Kidney capillary endothelial cell (primary cell): ENCODE data around the gene ZNF800.
"Not testable (repeated sequence)": the region's sequence is repeated elsewhere in the genome, so short reads cannot be mapped to it uniquely, and the experiment has no call there.

Source experiments
- DNase-seq: peaks from one replicate; pipeline ENCODE4 v3.0.0-alpha.2; 2018; ENCODE audit warnings: low spot score

Gene ZNF800, protein sequence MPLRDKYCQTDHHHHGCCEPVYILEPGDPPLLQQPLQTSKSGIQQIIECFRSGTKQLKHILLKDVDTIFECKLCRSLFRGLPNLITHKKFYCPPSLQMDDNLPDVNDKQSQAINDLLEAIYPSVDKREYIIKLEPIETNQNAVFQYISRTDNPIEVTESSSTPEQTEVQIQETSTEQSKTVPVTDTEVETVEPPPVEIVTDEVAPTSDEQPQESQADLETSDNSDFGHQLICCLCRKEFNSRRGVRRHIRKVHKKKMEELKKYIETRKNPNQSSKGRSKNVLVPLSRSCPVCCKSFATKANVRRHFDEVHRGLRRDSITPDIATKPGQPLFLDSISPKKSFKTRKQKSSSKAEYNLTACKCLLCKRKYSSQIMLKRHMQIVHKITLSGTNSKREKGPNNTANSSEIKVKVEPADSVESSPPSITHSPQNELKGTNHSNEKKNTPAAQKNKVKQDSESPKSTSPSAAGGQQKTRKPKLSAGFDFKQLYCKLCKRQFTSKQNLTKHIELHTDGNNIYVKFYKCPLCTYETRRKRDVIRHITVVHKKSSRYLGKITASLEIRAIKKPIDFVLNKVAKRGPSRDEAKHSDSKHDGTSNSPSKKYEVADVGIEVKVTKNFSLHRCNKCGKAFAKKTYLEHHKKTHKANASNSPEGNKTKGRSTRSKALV

DNA sequence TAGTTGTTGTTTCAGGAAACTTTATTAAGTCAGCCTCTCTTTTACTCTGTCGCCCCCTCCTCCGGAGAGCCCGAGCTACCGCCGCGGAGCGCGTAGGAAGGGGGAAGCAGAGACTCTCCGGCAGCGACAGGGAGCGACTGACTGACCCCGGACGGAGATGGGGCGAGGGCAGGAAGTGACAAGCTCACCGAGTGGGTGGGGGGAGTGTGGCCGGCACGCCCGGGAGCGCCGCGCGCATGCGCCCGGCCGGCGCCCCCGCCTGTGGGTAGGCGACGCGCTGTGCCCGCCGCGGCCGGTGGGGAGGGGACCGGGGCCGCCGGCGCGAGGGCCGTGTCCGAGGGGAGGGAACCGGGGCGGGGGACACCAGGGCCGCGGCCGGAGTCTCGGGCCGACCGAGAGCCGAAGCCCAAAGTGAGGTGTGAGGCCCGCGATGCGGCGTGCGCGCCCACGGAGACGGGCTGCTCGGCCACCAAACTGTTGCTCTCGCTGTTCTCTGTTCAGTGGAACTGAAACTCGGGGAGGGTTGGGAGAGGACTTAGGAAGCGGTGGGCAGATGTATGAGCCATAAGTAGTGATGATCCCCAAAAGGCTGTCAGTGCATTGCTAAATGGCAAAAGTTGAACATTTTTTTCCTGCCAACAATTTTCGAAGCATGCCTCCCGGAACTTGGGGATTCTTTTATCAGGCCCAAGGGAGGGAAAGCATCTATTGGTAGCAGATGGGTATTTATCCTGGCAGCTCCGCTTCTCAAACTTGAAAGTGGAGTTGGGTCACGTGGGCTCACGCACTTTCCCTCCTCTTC lies at the start of gene ZNF800:
Gene ZNF800, minus strand, starts transcription at position 143 of the 802 bp plus-strand sequence. CDS start 1,151 bp downstream, outside the sequence.
- peak; percentile 83 for DNase-seq

DNA sequence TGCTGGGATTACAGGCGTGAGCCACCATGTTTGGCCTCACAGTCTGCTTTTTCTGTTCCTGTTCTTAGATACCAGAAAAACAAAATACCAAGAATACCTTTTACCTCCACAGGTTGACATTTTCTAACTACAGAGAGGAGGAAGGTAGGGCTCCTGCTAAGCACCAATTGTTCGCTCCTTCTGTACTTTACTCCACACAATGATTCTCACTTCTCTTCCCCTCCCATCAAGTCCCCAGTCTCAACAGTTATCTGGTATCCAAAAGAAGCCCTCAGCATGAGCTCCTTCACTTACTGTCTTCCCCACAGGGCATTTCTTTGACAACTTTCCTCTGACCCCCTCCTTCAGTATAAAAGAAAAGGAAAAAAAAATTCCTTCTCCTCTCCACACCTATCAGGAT lies 47.7 kb upstream of the ZNF800 start:
- no peak for DNase-seq

DNA sequence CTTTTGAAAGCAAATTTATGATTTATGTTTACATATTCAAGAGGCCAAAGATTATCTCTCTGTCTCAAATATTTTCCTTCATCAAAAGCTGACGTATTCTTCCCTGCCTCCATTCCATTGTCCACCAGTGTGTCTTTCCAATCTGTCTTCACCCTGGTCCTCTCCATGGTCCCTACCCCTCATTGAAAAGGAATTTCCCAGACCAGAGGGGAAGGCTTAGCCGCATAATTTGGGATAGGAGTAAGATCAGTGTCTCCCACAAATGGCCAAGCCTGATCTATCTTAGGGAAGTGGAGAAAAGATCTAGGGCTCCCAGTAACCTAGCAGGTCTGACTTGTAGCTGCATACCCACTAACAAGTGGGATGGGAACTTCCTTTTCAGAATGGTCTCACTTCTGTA lies 46.3 kb upstream of the ZNF800 start:
- no peak for DNase-seq

DNA sequence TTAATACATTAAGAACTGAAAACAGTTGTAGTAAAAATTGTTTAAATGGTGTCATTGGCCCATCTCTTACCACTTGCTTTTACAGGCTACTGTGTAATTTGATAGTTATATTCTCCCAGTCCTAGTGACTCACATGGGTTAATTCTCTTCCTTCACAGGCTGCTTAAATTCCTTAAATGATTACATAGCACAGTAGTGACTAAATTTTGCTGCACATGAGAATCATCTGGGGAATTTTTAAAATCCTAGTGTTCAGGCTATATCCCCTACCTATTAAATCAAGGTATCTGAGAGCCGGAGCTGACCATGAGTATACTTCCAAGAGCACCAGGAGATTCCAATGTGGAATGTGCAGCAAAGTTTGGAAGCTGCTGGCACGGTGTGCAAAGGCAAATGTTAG lies 45.3 kb upstream of the ZNF800 start:
- DNase-seq: no peak

DNA sequence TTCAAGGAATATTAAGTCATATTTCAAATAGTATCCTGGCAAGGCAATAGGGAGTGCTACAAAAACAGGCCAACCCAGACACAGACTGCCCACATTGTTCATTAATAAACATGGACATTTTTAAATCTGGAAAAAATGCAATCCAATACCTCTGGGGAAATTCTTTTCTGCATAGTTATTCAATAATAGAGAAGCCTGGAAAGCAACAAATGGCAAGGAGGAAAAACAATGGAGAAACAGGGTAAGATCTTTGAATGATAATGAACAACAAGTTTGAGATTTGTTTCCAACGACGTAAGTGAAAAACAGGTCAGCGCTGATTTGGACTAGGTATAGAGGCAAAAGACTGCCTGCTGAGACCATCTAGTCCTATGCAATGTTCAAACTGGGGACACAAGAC lies 44.7 kb upstream of the ZNF800 start:
- DNase-seq: no peak

DNA sequence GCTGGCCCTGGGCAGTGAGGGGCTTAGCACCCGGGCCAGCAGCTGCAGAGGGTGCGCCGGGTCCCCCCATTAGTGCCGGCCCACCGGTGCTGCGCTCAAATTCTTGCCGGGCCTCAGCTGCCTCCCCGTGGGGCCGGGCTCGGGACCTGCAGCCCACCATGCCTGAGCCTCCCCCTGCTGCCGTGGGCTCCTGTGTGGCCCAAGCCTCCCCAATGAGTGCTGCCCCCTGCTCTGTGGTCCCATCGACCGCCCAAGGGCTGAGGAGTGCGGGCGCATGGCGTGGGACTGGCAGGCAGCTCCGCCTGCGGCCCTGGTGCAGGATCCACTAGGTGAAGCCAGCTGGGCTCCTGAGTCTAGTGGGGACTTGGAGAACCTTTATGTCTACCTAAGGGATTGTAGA lies 36.8 kb upstream of the ZNF800 start:
- not testable (repeated sequence) for DNase-seq

DNA sequence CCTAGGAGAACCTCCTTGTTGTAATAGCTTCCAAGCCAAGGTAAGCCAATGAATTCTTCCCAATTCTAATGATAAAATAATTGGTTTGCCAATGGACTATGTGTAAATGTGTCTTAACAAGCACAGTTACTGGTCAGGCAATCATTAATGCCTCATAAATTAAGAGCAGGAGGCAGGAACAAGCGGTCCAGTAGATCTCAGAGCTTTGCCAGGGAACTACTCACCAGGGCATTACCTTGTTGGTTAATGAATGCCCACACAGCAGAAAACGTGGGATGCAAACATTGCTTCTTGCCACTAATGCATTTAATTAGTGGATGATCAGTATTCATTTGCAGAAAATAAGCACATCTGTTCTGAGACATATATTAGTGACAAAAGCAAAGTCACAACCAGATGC lies 26.7 kb upstream of the ZNF800 start:
- DNase-seq: no peak

DNA sequence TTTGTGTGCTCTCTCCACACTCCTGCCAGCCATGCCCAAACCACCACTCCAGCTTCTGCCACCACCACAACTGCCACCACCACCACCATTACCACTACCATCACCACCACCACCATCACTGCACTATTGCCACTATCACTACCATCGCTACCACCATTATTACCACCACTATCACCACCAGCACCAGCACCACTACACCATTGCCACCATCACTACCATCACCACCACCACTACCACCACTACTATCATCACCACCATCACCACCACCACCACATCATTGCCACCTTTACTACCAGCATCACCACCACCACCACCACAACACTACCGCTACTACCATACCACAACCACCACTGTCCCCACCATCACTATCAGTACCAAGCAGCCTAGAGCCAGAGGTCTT lies 26.0 kb upstream of the ZNF800 start:
- no peak for DNase-seq

DNA sequence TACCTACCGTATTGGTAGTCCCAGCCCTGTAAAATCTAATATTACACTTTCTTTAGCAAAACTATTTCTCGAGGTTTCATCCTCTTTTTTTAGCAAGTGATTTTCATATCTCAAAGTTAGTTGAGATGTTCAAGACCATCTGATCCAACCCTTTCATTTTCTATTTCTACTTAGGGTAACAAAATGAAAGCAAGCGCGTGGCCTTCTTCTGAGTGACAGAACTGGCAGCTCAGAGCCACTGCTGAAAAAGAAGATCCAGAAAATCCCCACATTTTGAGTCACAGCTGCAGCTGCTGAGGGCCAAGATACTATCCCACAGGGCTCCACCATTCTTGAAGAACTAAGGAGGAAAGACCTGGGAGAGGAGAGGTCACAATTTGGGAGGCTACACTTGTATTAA lies 24.8 kb upstream of the ZNF800 start:
- no peak for DNase-seq

DNA sequence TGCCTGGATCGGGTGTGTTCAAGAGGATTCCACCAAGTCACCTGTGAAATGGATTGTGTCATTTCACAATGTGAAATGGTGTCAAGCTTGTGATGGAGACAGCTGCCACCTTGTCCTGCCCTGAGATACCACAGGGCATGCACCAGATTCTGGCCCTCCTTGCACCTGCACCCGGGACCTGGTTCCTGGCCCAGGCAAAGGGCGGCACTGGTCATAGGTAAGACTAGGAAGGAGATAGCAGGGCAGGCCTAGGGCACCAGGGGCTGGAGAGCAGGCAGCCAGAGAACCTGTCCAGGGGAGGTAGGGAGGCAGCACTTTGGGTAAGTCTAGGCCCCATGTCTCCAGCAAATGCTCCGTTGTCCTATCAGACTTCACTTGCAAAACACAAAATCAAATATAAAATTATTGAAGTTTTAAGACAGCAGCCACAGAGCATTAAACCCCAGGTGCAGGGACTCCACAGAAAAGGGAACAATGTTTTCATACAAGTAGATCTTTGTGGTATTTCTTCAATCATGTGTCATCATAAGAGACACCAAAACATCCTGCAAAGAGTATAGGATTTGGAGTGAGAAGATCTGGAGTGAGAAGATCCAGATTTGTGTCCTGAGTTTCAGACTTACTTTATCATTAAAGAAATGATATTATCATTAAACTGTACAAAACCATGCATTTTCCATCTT lies 22.7 kb upstream of the ZNF800 start:
- DNase-seq: no peak

DNA sequence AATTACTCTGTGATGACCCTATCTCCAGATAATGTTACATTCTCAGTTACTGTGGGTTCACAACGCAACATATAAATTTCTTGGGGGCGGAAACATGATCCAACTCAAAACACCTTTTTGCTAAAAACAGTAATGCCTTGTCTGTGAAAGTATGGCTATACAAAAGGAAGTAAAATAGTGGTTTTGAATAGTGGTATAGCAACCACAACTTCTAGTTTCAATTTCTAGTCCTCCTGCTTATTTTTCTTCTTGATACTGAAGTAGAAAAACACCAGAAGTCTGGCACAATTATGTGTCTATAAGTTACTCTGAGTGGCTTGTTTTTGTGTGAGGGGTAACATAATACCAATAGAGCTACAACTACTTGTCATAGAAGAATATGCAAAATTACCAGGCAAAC lies 21.5 kb upstream of the ZNF800 start:
- no peak for DNase-seq

DNA sequence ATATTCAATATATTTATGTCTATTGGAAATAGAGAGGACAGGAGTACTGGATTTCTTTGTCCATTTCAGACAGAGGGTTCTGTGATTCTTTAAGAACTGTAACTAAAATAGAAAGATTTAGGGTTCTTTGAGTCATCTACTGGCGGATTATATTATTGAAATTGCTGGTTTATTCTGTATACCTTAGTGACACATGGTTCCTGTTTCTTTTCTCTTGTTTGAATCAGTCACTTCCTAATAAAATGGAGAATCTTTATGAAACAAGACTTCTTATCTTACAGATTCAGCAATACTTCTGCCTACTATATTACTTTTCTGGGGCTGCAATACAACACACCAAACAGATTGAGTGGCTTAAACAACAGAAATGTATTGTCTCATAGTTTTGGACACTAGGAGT lies 20.8 kb upstream of the ZNF800 start:
- no peak for DNase-seq

DNA sequence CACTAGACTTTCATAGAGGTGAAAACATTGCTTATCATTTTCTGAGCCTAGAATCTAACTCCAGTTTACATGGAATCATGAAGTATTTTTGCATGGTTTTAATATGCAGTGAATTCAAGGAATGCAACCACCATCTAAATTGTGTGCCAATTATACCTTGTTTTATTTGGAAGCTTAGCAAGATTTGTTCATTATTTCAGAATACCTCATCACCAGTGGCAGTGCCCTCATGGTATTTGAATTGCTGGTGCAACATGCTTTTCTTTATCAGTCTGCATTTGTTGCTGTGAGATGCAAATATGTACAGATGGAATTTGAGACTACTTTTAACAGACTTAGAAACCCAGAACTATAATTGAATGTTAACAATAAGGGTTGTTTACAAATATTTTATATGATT lies 18.7 kb upstream of the ZNF800 start:
- no peak for DNase-seq

DNA sequence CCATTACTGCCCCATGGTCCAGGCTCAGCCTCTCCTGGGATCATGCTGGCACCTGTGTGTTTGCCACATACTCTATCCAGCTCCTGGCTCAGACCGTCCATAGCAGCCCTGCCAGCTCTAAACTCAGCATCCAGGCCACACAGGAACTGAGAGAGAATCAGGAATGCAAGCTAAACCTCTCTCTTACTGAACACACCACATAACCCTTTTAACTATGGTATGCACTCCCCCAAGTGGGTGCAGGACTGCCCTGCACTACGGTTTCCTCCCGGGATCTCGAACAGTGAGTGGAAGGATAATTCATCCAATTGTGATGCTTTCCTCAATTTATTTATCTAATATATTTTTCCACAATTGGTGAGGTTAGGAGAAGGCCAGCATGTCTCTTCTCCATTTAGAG lies 17.1 kb upstream of the ZNF800 start:
- no peak for DNase-seq

DNA sequence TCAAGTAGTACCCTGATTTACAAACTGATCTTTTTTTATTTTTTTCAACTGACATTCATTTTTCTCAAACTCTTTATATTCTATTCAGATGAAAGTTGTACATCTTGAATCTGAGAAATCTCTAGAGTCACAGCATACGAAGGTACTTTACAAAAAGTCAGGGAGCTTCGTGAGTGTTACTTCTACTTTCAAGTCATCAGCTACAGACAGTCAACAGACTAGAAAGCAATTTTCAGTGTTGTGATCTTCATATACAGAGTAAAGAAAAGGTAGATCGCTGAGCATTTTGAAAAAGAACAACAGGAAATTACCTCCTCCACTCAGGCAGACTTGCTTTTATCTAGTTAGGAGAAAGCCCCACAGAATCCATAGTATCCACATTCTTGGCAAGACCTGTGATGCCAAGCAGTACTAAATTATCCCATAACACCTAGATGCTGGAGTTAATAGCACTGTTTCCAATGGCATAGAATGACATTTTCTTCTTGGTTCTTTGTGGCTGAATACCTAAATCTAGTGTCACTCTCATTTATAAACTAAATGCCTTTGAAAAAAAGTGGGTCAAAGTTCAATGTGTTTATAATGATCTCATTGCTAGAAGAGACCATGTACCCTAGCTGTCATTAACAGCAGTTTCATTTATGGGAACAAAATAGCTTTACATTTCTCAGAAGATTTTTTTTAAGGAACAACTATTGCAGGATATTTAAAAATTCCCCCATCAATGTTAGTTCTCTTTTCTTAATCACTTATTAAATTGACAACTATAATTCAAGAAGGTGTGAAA lies 12.0 kb upstream of the ZNF800 start:
- no peak for DNase-seq

DNA sequence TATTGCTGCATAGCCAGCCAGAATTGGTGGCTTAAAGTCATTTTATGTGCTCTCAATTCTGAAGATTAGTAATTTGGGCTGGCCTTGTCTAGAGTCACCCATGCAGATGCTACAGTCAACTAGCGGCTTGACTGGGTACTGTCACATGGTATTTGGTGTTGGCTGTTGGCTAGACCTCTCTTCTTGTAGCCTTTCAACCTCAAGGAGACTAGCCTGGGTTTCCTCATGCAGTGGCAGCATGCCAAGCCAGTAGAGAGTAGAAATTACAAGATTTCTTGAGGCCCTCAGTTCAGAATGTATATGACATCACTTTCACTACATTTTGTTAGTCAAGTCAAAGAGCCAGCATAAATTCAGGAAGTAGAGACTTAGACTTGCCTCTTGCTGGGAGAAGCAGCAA lies 3.7 kb upstream of the ZNF800 start:
- DNase-seq: no peak

DNA sequence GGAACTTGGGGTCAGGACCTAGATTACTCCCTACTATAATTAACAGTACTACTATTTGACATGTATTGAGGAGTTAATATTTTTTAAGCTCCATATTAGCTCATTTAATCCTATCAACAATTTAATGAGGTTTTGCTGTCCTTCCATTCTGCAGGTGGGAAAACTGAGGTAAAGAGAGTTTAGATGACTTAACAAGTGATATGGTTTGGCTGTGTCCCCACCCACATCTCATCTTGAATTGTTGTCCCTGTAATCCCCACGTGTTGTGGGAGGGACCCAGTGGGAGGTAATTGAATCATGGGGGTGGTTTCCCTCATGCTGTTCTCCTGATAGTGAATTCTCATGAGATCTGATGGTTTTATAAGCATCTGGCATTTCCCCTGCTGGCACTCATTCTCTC lies 2.6 kb upstream of the ZNF800 start:
- not testable (repeated sequence) for DNase-seq

DNA sequence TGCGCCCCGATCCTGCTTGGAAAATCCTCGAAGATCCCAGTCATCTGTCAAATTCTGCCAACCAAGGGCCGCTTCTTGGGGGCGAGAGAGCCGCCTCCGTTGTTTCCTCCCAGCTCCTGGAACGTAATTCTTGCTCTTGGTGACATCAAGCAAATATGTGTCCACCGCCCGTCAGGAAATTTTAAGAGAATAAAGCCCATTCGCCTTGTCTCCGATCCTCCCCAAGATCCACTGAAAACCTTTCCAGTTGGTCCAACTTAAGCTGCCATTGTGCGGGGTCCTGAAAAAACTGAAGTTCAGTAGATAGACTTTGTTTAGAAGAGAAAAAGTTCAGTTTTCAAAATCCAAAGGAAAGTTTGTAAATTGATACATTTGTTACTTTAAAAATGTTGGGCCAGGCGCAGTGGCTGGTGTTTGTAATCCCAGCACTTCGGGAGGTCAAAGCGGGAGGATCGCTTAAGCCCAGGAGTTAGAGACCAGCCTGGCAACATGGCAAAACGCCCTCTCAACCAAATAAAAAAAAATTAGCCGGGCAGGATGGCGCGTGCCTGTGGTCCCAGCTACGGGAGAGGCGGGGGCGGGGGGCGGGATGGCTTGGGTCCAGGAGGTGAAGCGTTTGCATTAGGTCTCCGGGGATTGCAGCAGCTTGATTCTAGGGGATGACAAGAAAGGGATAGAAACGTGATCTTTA lies 1.0 kb upstream of the ZNF800 start:
- no peak for DNase-seq

DNA sequence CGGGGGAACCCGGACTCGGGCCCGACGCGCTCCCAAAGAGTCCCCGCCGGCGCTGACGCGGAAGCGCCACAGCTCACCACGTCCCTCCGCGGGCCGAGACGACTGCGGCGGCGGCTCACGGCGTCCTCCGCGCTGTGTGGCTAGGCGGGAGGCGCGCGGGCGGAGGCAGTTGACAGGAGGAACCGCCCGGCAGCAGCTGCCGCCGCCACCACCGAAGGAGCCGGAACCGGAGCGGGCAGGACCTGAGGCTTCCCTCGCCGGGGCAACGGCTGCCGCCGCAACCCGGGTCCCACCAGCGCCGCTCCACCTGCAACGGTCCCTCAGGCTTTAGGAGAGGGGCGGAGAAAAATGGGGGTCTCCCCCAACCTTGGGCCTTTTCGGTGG lies 334 bp downstream of the ZNF800 start:
- peak; percentile 47 for DNase-seq

DNA sequence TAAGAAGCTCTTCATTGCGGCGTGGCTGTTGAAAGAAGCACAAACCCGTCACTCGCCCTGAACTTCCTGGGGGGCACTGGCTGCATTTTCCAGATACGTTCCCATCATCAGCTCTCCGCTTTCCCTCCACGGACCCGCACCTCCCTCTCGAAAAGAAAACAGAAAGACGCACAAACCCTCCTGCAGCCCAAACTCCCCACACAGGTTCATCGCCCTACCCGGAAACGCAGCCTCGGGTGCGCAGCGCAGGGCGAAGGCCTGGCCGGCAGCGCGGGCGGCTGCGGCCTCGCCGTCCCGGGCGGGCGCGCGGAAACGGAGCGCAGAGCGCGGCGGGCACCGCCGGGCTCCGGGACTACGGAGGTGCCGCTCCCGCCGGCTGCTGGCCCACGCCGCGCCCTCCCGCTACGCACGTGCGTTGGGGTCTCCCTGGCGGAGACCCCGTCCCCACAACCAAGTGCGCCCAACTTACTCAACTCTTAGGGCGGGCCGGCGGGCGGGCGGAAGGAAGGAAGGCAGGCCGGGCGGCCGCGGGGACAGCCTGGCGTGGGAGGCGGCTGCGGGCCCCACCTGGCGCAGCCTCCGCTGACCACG lies 822 bp downstream of the ZNF800 start:
- DNase-seq: peak; percentile 32
